ENCODE measurements around the gene PTPRN2.
"Not testable (repeated sequence)": the region's sequence is repeated elsewhere in the genome, so short reads cannot be mapped to it uniquely, and the experiment has no call there.

Gene PTPRN2

DNA sequence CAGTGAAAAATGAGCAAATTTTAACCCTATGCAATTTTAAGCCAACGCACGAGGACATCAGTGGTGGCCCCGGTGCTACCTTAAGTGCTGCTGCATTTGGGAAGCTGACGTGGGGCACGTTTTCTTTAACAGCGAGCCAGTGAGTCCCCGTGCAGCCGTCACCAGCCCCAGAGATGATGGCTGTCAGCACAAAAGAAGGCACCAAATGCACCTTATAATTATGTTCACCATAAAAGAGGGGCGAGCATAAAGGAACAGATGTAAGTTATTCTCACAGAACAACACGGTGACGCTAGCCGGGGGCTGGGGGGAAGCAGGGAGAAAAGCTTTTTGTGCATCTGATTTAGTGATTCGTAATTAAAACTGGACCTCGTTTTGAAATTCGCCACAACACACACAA is 990.7 kb downstream of the PTPRN2 start:
- no peak for DNase-seq (ENCODE audit: low spot score)
- in situ Hi-C loops (cut with MboI; ENCODE audit: low sequenced_read_pairs, unreplicated experiment), result no loop called here
- TF ChIP-seq, protein P1, sequence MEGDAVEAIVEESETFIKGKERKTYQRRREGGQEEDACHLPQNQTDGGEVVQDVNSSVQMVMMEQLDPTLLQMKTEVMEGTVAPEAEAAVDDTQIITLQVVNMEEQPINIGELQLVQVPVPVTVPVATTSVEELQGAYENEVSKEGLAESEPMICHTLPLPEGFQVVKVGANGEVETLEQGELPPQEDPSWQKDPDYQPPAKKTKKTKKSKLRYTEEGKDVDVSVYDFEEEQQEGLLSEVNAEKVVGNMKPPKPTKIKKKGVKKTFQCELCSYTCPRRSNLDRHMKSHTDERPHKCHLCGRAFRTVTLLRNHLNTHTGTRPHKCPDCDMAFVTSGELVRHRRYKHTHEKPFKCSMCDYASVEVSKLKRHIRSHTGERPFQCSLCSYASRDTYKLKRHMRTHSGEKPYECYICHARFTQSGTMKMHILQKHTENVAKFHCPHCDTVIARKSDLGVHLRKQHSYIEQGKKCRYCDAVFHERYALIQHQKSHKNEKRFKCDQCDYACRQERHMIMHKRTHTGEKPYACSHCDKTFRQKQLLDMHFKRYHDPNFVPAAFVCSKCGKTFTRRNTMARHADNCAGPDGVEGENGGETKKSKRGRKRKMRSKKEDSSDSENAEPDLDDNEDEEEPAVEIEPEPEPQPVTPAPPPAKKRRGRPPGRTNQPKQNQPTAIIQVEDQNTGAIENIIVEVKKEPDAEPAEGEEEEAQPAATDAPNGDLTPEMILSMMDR (IDR thresholded peaks at IDR 0.05; ENCODE audit: borderline replicate concordance, control extremely low read depth, extremely low read depth, insufficient read depth, missing control alignments), result no peak

- no peak for DNase-seq (ENCODE audit: low spot score)
- in situ Hi-C loops (cut with MboI; ENCODE audit: low sequenced_read_pairs, unreplicated experiment), result no loop called here
- TF ChIP-seq, protein P1 (IDR thresholded peaks at IDR 0.05; ENCODE audit: borderline replicate concordance, control extremely low read depth, extremely low read depth, insufficient read depth, missing control alignments), result no peak
Measured at GRCh38 chr7:157596471-157596870, 991.2 kb downstream of the PTPRN2 start.

DNA sequence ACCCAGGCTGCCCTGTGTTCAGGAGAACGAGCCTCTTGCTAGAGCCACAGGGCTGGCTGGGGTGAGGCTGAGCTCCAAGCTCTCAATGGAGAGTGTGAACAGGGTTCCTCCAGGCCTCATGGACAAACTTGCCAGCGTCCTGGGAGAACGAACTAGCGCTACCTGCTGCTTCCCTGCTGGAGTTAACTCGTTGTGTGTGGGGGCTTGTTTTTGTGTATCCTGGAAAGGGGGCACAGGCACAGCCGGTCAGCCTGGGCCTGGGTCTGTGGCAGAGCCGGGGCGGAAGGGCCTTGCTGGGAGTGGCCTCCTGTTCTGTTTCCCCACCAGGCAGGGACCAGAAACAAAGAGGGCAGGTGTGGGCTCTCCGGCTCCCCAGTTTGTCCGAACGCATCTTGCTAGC is 991.6 kb downstream of the PTPRN2 start:
- in situ Hi-C loops (cut with MboI; ENCODE audit: low sequenced_read_pairs, unreplicated experiment), result no loop called here
- TF ChIP-seq, protein P1 (IDR thresholded peaks at IDR 0.05; ENCODE audit: borderline replicate concordance, control extremely low read depth, extremely low read depth, insufficient read depth, missing control alignments), result no peak
- DNase-seq (ENCODE audit: low spot score), result no peak

- TF ChIP-seq, protein P1 (IDR thresholded peaks at IDR 0.05; ENCODE audit: borderline replicate concordance, control extremely low read depth, extremely low read depth, insufficient read depth, missing control alignments), result no peak
- in situ Hi-C loops (cut with MboI; ENCODE audit: low sequenced_read_pairs, unreplicated experiment), result no loop called here
- no peak for DNase-seq (ENCODE audit: low spot score)
Measured at GRCh38 chr7:157595086-157595855, 992.4 kb downstream of the PTPRN2 start.

DNA sequence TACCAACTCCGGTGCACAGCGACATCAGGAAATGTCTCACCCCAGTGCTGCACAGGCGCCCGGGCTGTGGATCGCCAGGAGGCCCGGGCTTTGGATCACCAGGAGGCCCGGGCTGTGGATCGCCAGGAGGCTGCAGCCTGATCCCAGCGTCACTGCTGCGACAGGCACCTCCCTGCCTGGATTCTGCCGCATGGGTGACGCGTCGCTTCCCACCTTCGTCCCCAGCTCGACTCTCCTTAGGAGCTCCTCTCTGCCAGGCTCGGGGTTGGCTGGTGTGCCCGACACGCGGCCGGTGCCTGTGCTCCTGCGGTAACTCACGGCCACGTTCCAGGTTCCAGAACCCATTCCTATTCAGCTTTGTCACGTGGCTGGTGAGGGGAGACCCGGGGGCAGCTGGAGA is 993.3 kb downstream of the PTPRN2 start:
- no peak for DNase-seq (ENCODE audit: low spot score)
- in situ Hi-C loops (cut with MboI; ENCODE audit: low sequenced_read_pairs, unreplicated experiment), result no loop called here
- TF ChIP-seq, protein P1 (IDR thresholded peaks at IDR 0.05; ENCODE audit: borderline replicate concordance, control extremely low read depth, extremely low read depth, insufficient read depth, missing control alignments), result no peak

DNA sequence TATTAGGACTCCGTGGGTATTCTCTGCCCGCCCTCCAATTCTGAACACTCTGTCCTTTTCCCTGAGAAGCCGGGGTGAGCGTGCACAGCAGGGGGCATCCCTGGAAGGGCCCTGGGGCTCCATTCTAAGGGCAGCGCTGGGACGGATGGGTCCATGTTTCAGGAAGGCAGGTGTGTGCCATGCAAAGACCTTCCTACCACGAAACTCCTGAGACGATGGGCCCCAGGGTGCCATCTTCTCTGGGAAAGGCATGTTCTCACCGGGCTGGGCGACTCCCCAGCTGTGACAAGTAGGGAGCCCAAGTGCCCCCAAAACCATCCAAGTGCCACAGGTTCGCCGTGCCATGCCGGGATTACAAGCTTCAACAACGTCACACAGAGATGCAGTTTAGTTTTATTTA is 994.1 kb downstream of the PTPRN2 start:
- TF ChIP-seq, protein P1 (IDR thresholded peaks at IDR 0.05; ENCODE audit: borderline replicate concordance, control extremely low read depth, extremely low read depth, insufficient read depth, missing control alignments), result no peak
- in situ Hi-C loops (cut with MboI; ENCODE audit: low sequenced_read_pairs, unreplicated experiment), result no loop called here
- DNase-seq (ENCODE audit: low spot score), result no peak

DNA sequence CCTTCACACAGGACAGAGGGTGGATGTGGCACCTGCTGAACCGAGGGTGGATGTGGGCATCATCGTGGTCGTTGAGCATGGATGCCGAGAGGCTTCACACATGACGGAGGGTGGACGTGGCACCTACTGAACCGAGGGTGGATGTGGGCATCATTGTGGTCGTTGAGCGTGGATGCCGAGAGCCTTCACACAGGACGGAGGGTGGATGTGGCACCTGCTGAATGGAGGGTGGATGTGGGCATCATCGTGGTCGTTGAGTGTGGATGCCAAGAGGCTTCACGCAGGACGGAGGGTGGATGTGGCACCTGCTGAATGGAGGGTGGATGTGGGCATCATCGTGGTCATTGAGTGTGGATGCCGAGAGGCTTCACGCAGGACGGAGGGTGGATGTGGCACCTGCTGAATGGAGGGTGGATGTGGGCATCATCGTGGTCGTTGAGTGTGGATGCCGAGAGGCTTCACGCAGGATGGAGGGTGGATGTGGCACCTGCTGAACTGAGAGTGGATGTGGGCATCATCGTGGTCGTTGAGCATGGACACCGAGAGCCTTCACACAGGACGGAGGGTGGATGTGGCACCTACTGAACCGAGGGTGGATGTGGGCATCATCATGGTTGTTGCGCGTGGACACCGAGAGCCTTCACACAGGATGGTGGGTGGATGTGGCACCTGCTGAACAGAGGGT is 994.8 kb downstream of the PTPRN2 start:
- in situ Hi-C loops (cut with MboI; ENCODE audit: low sequenced_read_pairs, unreplicated experiment), result not testable (repeated sequence)

More for the DNA sequence above, 994.8 kb downstream of the PTPRN2 start:
- DNase-seq (ENCODE audit: low spot score), result not testable (repeated sequence)
